WERI-Rb-1 (cell line): ENCODE results near the gene TIPARP.

Experiments
- DNase-seq: peaks from one replicate; pipeline ENCODE4 v3.0.0-alpha.2; 2020
- H3K27ac ChIP-seq: fragments of 250-450 bp; sonication (Bioruptor Pico); 2 replicates; pipeline ENCODE4 v1.5.1; 2020; ENCODE audit warnings: mild to moderate bottlenecking, moderate library complexity
- H3K27me3 ChIP-seq: fragments of 250-450 bp; sonication (Bioruptor Pico); 2 replicates; pipeline ENCODE4 v1.5.1; 2021; ENCODE audit warnings: mild to moderate bottlenecking, low read depth, moderate library complexity; ENCODE audit not compliant: insufficient read depth, severe bottlenecking
- H3K36me3 ChIP-seq: fragments of 250-450 bp; sonication (Bioruptor Pico); 2 replicates; pipeline ENCODE4 v1.5.1; 2020; ENCODE audit warnings: mild to moderate bottlenecking, moderate library complexity
- H3K4me3 ChIP-seq: 2 replicates; pipeline ENCODE4 v1.5.1; 2011; ENCODE audit warnings: low read depth, mild to moderate bottlenecking, control low read depth, low read length
- H3K9me3 ChIP-seq: fragments of 250-450 bp; sonication (Bioruptor Pico); 2 replicates; pipeline ENCODE4 v1.5.1; 2021; ENCODE audit warnings: mild to moderate bottlenecking, moderate library complexity; ENCODE audit not compliant: severe bottlenecking
- CTCF ChIP-seq: IDR thresholded peaks from 2 replicates; pipeline ENCODE4 v1.5.1; 2011; ENCODE audit warnings: low read depth, mild to moderate bottlenecking, control low read depth, inconsistent platforms, low read length

The TIPARP gene

GRCh38 chr3:156675830-156676767, 1.7 kb downstream of the TIPARP start:
- peak overlapping the region; percentile 96 for H3K4me3 ChIP-seq
- peaks cover 26% of the 10 kb centered on the region for H3K36me3 ChIP-seq
- H3K27ac ChIP-seq = peak overlapping the region; percentile 87
- no peak for DNase-seq
- TF ChIP-seq CTCF = no peak
- no peaks in the 10 kb centered on the region for H3K9me3 ChIP-seq
- H3K27me3 ChIP-seq = no peaks in the 10 kb centered on the region

- no peak for TF ChIP-seq CTCF
- DNase-seq = no peak
- H3K27ac ChIP-seq = no peak overlapping the region; the same call in none of the 2 replicates
- no peaks in the 10 kb centered on the region for H3K9me3 ChIP-seq
- H3K36me3 ChIP-seq = peaks cover 26% of the 10 kb centered on the region
- H3K4me3 ChIP-seq = 0 out of 2 replicates have a peak overlapping the region, but pooled peaks have one; percentile 10
- H3K27me3 ChIP-seq = no peaks in the 10 kb centered on the region
Measured at GRCh38 chr3:156676768-156677479, 2.5 kb downstream of the TIPARP start.

GRCh38 chr3:156677536-156677935, 3.1 kb downstream of the TIPARP start:
- Histone ChIP-seq H3K27ac (no peak overlapping the region; the same call in 1 of the 2 replicates), H3K9me3 (no peaks in the 10 kb centered on the region), H3K36me3 (peaks cover 26% of the 10 kb centered on the region), H3K27me3 (no peaks in the 10 kb centered on the region), H3K4me3 (0 out of 2 replicates have a peak overlapping the region, but pooled peaks have one; percentile 10)
- no peak for TF ChIP-seq CTCF
- DNase-seq = no peak

GRCh38 chr3:156678197-156678596, 3.8 kb downstream of the TIPARP start:
- Histone ChIP-seq H3K27me3 (no peaks in the 10 kb centered on the region), H3K27ac (no peak overlapping the region; the same call in 1 of the 2 replicates), H3K4me3 (no peak overlapping the region), H3K9me3 (no peaks in the 10 kb centered on the region), H3K36me3 (peaks cover 26% of the 10 kb centered on the region)
- TF ChIP-seq CTCF = no peak
- no peak for DNase-seq

GRCh38 chr3:156680243-156680914, 6.0 kb downstream of the TIPARP start:
- Histone ChIP-seq H3K9me3 (no peaks in the 10 kb centered on the region), H3K27ac (peak overlapping the region; percentile 57), H3K36me3 (peaks cover 23% of the 10 kb centered on the region), H3K4me3 (peak overlapping the region; percentile 18; the same call in 1 of the 2 replicates), H3K27me3 (no peaks in the 10 kb centered on the region)
- TF ChIP-seq CTCF = no peak
- DNase-seq = peak; percentile 31
